Central memory CD4-positive, alpha-beta T cell (primary cell): Measurements from ENCODE around the gene NDUFA12.

Experiments used
- DNase-seq: peaks from one replicate; pipeline ENCODE4 v3.0.0; 2022

Gene NDUFA12

GRCh38 chr12:94979941-94980340 is 23.6 kb downstream of the NDUFA12 start:
- no peak for DNase-seq

DNA sequence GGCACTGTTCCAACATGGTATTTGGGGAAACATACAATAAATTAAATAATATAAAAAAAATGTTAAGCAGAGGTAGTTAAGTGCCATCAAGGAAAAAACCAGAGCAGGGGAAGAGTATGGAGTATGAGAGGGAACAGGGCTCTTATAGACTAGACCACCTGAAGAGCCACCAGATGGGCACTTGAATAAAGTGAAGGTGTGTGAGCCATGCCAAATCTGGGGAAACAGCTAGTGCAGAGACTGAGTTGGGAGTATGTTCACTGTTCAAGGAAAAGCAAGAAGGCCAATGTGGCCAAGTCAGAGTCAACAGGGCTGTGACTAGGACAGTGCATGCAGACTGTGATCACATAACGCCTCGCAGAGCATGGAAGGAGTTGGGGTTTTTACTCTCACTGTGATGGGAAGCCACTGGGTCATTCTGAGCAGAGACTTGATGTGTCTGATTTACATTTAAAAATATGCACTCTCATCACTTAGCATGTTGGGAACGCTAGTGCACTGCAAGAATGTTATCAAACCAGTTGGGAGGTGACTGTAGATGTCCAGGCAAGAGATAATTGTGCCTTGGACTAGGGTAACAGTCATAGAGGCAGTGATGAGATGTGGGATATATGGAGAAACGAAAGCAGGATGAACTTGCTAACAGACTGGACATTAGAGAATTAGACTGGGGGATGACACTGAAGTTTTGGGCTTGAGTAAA is 25.6 kb downstream of the NDUFA12 start:
- no peak for DNase-seq

DNA sequence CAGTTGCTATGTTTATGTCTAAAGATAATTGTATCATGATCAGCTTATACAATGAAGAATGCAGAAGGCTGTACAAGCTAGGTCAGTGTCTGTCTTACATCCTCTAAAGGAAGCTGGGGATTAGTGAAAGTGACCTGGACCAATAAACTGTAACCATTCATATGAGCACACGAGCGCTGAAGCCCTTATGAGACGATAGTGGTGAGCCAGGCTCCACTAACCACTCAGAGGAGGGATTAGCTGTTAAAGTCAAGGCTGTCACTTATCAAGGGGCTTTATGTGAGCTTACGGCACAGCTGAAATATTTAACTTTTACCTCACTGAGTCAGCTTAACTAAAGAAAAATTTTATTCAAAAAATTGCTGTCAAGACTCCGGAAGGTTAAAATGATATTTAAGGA is 30.3 kb downstream of the NDUFA12 start:
- DNase-seq: no peak

DNA sequence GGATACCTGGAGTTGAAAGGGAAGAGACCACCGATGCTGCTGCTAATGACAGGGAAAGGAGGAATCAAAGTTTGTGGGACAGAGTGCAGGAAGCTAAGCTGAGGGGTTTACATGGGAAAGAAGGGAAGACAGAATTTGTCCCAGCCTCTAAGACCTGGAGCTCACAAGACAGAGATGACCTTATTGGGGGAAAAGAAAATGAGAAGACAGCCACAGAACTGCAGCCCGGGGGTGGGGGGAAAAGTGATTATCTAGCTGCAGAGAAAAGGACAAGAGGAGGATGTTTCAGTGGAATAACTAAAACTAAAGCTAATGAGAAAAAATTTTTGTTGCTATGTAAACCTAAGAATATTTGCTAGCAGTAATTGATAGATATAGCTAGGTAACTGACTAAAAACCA is 30.7 kb downstream of the NDUFA12 start:
- no peak for DNase-seq

DNA sequence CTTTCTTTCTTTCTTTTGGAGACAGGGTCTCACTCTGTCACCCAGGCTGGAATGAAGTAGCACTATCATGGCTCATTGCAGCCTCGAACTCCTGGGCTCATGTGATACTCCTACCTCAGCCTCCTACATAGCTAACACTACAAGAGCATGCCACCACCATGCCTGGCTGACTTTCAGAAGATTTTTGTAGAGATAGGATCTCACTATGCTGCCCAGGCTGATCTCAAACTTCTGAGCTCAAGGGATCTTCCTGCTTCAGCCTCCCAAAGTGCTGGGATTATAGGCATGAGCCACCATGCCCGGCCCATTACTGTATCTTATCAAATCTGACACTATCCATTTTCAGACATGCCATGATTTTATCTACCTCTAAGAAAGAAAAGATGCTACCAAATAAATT is 31.6 kb downstream of the NDUFA12 start:
- no peak for DNase-seq

DNA sequence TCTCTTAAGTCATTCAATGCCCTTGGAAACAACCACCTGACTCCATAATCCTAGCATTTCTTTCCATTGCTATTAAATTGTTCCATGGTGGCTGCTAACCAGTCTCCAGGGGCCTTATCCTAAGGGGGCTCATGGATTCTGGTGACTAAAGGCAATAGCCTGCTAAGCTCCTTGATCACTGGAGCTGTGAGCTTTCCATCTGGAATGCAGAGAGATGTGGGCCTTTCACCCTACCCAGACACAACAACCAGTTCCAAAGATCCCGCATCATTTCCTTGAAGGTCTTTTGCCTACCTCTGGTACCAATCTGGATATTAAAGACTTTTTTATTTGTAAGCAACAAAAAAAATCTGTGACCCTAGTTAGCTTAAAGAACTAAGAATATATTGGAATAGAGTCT is 32.9 kb downstream of the NDUFA12 start:
- DNase-seq: no peak

- no peak for DNase-seq
Measured at GRCh38 chr12:94969424-94969823, 34.1 kb downstream of the NDUFA12 start.

GRCh38 chr12:94965982-94966630 is 37.4 kb downstream of the NDUFA12 start:
- no peak for DNase-seq

- no peak for DNase-seq
Measured at GRCh38 chr12:94963649-94964048, 39.8 kb downstream of the NDUFA12 start.

DNA sequence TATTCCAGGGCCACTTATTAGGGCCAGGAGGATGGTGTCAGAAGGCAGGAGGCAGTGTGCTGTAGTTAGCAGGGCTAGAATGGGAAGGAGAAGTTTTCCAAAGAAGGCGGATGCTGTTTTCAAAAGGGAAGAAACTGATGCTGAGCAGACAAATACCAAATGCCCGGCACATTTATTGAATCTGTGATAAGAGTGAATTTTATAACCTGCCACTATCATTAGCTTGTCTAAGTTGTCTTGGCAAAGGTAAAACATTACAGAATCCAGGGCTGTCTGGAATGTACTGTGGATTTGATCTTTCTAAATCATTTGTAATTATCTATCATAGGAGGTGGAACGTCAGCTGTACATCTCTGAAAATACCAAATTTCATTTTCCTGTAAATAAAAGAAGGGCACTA is 40.8 kb downstream of the NDUFA12 start:
- no peak for DNase-seq

- no peak for DNase-seq
Measured at GRCh38 chr12:94961911-94962310, 41.6 kb downstream of the NDUFA12 start.

DNA sequence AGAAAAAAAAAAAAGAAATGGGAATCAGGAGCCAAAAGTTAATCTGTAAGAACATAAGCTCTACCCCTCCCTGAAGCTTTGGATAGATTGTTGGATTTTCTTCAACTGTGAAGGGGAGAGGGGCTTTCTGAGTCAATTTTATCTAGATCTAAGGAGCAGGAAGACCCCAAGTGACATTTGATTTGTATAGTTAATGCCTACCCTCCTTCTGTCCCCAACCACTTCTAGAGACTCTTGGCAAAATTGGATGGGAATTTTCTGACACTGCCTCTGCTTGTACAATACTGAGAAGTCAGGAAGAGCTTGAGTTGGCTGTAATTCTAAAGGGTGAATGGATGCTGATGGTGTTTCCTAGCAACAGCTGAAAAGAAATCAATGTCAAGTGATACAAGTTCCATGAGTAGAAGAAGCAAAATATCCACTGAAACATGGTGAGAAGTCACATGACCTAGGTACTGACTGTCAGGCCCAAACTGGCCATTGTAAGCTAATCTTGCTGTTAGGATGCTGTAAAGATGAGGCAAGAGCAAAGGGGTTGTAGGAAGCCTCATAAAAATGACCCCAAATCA is 42.2 kb downstream of the NDUFA12 start:
- DNase-seq: no peak

GRCh38 chr12:94957006-94957405 is 46.5 kb downstream of the NDUFA12 start:
- no peak for DNase-seq

- no peak for DNase-seq
Measured at GRCh38 chr12:94954948-94955592, 48.4 kb downstream of the NDUFA12 start.

DNA sequence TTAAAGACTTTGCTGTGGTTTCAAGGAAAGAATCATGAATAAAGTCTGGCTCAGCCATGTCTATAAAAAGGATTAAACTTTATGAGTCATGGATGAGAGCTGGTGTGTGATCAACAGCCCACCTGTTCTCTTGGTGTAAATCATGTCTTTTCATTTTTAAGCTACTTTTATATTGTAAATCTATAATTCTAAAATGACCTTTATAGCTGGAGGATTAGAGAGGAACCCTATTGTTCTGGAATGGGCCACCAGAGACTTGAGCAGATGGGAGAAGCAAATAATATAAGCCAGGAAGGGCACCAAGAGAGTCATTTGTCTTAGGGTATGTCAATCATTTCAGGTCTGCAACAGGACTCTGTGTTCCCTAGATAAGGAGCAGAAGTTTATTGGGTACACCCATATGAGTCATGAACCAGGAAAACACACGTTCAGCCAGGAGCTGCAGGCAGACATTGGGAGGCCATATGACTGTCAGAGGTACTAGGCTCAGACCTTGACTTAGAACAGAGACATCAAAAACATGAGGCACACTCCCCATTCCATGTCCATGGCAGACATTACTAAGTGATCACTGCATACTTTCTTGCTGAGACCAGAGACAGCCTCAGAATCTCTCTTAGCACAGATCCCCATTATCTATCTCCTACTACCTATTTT is 49.3 kb downstream of the NDUFA12 start:
- no peak for DNase-seq

DNA sequence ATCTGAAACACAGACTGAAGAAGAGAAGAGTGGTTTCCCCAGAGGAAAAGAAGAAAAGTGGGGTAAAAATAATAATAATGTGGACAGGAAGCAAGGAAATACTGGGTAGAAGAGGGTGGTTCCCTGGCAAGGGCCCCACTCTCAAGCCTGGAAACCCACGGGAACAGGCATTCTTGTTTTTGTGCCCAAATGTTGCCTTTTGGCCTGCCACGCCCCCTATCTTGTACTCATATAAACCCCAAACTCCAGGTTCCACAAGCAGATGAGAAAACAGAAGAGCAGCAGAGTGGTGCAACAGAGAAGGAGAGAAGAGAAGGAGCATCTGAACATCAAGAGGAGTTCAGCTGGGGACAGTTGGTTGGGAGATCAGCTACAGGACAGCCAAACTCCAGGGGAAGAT is 51.2 kb downstream of the NDUFA12 start:
- DNase-seq: no peak

DNA sequence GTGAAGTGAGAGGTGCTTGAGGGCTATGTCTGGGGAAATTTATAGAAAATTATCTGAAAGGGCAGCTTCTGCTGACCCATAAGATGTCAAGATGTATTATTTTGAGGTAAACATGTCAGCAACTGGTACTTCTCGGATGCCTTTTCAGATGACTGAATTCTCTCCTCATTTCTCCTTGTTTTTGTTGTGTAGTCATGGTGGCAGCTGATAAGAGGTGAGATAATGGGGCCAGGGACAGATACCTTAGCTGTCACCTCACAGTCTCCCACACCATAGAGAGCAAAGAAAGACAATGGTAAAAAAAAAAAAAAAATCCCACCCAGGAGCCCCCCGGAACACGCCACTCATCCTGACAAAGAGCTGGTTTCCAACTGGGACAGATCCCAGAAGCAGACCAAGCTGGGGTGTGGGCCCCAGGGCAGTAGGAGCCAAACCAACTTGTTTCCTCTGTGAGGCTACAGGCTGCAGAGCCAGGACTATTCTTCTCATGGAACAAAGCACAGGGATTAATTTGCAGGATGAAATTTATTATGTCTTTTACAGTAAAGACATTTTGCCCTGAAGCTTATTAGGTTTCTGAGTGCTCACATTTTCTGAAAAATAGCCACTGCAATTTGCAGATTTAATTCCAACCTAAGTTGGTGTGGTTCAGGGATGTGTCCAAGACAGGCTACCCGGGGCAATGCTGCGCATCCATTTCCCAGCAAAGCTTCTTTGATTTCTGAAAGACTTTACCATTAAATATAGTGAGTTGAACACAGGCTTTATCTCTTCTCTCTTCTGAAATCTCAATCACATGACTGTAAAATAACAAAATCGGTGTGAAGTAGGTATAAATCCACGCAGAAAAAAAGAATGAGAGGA is 52.2 kb downstream of the NDUFA12 start:
- no peak for DNase-seq

GRCh38 chr12:94948232-94948810 is 55.2 kb downstream of the NDUFA12 start:
- DNase-seq: no peak

GRCh38 chr12:94942663-94943062 is 60.8 kb downstream of the NDUFA12 start:
- no peak for DNase-seq

DNA sequence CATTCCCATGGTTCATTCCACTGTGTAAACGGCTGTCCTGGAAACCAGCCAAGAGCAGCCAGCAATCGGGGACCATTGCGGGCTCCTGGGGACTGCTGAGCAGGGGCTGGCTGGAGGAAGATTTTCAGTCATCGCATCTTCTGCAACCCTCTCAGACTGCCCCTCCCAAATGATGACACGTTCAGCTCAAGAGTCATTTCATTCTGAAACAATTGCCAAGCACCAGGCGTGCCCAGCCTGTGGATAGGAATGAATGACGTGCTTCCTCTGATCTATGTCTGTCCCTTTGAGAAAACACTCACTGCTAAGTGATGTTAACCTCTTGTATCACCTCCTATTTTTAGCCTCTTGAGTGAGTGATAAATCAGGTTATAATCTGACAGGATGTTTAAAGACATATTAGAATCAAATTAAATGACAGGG is 62.0 kb downstream of the NDUFA12 start:
- peak; percentile 59 for DNase-seq

DNA sequence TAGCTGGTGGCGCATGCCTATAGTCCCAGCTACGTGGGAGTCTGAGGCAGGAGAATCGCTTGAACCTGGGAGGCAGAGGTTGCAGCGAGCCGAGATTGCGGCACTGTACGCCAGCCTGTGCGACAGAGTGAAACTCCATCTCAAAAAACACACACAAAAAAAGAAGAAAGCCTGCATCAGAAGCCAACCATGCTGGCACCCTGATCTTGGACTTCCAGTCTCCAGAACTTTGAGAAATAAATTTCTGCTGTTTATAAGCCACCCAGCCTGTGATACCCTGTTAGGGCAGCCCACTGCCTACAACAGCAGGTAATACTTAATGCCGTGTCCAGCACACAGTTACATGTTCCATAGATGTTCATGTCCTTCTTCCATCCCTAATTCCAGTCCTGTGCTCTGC is 62.7 kb downstream of the NDUFA12 start:
- DNase-seq: no peak

DNA sequence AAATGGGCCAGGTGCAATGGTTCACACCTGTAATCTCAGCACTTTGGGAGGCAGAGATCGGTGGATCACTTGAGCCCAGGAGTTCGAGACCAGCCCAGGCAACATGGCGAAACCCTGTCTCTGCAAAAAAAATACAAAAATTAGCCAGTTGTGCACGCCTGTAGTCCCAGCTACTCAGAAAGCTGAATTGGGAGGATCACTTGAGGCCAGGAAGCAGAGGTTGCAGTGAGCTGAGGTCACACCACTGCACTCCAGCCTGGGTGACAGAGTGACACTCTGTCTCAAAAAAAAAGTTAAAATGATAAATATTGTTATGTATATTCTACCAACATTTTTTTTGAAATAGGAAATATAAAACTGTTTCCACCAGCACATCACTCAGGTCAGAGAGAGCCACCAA is 64.9 kb downstream of the NDUFA12 start:
- DNase-seq: no peak
